HG03064 (cell line): Measurements from ENCODE around the gene EFNA2.

ENCODE experiments used
- ATAC-seq: cut with Tn5 transposase; IDR thresholded peaks from one replicate; pipeline ENCODE4 v1.9.1; 2021; ENCODE audit warnings: low read depth; ENCODE audit not compliant: unreplicated experiment

Gene EFNA2

DNA sequence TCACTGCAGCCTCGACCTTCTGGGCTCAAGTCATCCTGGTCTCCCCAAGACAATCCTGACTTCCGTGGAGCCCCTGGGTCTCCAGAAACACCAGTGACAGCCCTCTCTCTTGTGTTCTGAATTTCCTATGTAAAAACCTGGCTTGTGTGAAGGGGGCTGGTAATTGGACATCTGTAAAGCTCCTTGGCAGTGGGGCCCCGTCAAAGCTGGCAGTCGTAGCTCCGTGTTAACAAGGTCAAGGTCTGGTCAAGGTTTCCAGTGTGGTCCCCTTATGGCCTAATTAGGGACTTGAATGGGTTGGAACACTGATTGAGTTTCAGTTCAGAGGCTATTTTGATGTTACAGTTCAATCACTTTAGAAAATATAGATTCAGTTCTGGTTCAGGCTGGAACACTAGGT lies 65.2 kb downstream of the EFNA2 start:
- no peak for ATAC-seq
